Measurements from ENCODE around the gene THRB.

DNA sequence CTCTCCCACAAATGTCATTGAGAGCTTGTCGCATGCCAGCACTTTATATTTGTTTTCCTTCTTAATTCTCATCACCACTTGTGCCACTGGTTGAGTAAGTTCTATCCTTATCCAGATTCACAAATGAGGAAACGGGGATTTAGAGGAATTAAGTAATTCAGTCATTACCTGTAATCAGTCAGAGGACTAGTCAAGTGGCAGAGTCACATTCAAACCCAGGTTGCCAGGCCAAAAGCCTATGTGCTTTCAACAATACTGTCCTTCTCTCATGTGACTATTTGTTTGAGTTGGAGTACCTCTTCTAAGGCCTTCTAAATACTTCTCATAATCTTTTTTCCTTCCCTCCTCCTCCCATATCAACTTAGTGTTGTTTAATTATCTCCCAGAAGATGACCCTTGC lies 76.9 kb downstream of the THRB start:
- TF ChIP-seq POLR2A (IDR thresholded peaks at IDR 0.05; ENCODE audit: low read length) (no peak), CHD2 (IDR thresholded peaks at IDR 0.05; ENCODE audit: low read length, partially characterized antibody) (no peak), KDM1A (IDR thresholded peaks at IDR 0.05; ENCODE audit: low read depth) (no peak), EHF (CRISPR knock-in tag; IDR thresholded peaks at IDR 0.05) (no peak), USF2 (IDR thresholded peaks at IDR 0.05) (no peak), CEBPB (IDR thresholded peaks at IDR 0.05) (no peak), ESRRA (IDR thresholded peaks at IDR 0.05; ENCODE audit: borderline replicate concordance, low read length) (no peak), CHD4 (IDR thresholded peaks at IDR 0.05; ENCODE audit: borderline replicate concordance) (no peak), SREBF2 (IDR thresholded peaks at IDR 0.05) (no peak), EP300 (IDR thresholded peaks at IDR 0.05) (no peak)
- TF ChIP-seq, protein P1, sequence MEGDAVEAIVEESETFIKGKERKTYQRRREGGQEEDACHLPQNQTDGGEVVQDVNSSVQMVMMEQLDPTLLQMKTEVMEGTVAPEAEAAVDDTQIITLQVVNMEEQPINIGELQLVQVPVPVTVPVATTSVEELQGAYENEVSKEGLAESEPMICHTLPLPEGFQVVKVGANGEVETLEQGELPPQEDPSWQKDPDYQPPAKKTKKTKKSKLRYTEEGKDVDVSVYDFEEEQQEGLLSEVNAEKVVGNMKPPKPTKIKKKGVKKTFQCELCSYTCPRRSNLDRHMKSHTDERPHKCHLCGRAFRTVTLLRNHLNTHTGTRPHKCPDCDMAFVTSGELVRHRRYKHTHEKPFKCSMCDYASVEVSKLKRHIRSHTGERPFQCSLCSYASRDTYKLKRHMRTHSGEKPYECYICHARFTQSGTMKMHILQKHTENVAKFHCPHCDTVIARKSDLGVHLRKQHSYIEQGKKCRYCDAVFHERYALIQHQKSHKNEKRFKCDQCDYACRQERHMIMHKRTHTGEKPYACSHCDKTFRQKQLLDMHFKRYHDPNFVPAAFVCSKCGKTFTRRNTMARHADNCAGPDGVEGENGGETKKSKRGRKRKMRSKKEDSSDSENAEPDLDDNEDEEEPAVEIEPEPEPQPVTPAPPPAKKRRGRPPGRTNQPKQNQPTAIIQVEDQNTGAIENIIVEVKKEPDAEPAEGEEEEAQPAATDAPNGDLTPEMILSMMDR (IDR thresholded peaks at IDR 0.05) = no peak
